ENCODE measurements around the gene PRDX3. TPM values are rescaled to one million over a fixed set of nuclear protein-coding genes. Genes with fewer than 3 reads are reported as not detected.
"Not testable (repeated sequence)": the region's sequence is repeated elsewhere in the genome, so short reads cannot be mapped to it uniquely, and the experiment has no call there.

Gene PRDX3
- polyA plus RNA-seq, 1 of the 3 experiments (the other 2 are of a cell fraction) = 193 TPM

DNA sequence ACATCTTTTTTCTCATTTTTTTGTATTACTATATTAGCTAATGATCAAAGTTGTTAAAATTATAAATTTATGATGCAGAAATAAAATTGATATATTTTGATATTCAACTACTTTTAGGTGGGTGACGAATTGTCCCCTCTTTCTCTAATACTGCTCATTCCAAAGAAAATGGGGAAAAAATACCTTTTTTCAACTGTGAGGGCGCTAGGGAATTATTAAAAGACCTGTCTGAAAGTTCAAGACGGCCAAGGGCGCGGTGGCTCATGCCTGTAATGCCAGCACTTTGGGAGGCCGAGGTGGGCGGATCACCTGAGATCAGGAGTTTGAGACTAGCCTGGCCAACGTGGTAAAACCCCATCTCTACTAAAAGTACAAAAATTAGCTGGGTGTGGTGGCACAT, 40.7 kb downstream of the PRDX3 start:
- H3F3A ChIP-seq (replicated peaks; ENCODE audit: insufficient read depth); H3K9me2 ChIP-seq; H3K27ac ChIP-seq (ENCODE audit: low read depth in 2 of 2, low read length in 1 of 2); DNase-seq; H3K4me2 ChIP-seq; H3K27me3 ChIP-seq (ENCODE audit: insufficient read depth); H2AFZ ChIP-seq (ENCODE audit: low read depth); H3K9me3 ChIP-seq; H3K4me1 ChIP-seq (ENCODE audit: control insufficient read depth in 1 of 2, insufficient read depth in 2 of 2, low read depth in 1 of 2, low read length in 1 of 2); H4K20me1 ChIP-seq (ENCODE audit: insufficient read depth); H3K4me3 ChIP-seq (ENCODE audit: low read depth in 2 of 2, low read length in 1 of 2); H3K9ac ChIP-seq; H3K79me2 ChIP-seq (ENCODE audit: insufficient read depth): not testable (repeated sequence)
- ChIA-PET POLR2A (interaction anchor here (0.7 kb wide), 1 partner anchor 56 kb away, joined by 3 read pairs; no protein-coding TSS in a partner anchor), CTCF (interaction anchor here (3.4 kb wide), 1 partner anchor 61 kb away, joined by 16 read pairs; no protein-coding TSS in a partner anchor)
- TF ChIP-seq, protein P1, sequence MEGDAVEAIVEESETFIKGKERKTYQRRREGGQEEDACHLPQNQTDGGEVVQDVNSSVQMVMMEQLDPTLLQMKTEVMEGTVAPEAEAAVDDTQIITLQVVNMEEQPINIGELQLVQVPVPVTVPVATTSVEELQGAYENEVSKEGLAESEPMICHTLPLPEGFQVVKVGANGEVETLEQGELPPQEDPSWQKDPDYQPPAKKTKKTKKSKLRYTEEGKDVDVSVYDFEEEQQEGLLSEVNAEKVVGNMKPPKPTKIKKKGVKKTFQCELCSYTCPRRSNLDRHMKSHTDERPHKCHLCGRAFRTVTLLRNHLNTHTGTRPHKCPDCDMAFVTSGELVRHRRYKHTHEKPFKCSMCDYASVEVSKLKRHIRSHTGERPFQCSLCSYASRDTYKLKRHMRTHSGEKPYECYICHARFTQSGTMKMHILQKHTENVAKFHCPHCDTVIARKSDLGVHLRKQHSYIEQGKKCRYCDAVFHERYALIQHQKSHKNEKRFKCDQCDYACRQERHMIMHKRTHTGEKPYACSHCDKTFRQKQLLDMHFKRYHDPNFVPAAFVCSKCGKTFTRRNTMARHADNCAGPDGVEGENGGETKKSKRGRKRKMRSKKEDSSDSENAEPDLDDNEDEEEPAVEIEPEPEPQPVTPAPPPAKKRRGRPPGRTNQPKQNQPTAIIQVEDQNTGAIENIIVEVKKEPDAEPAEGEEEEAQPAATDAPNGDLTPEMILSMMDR (IDR thresholded peaks at IDR 0.05) = peak; percentile 27
- H3K36me3 ChIP-seq (replicated peaks in 1 of 2; ENCODE audit: control insufficient read depth in 1 of 2, insufficient read depth in 2 of 2, low read length in 1 of 2) = peaks cover 13 to 14% of the 10 kb centered on the region in 2 experiments
- WGBS (ENCODE audit: low lambda C conversion rate) = 79% methylated on average over 8 of the region's 8 CpGs

DNA sequence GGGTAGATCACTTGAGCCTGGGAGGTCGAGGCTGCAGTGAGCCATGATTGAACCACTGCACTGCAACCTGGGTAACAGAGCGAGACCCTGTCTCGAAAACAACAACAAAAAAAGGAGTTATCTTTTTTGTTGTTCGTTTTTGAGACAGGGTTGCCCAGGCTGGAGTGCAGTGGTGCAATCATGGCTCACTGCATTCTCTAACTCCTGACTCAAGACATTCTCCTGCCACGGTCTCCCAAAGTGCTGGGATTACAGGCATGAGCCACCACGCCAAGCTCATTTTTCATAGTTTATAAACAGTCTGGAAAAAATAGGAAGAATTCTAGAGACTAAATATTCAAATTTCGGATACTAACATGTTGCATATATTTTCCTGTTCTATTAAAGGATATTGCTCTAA, 42.5 kb downstream of the PRDX3 start:
- Histone ChIP-seq H3K36me3 (replicated peaks in 1 of 2; ENCODE audit: control insufficient read depth in 1 of 2, insufficient read depth in 2 of 2, low read length in 1 of 2) (peaks cover 25 to 29% of the 10 kb centered on the region in 2 experiments), H3K4me2 (no peak overlapping the region), H3K9ac (no peak overlapping the region), H3F3A (replicated peaks; ENCODE audit: insufficient read depth) (peaks cover 13% of the 10 kb centered on the region), H3K9me2 (no peaks in the 10 kb centered on the region), H3K27ac (ENCODE audit: low read depth in 2 of 2, low read length in 1 of 2) (no peak overlapping the region), H3K4me3 (ENCODE audit: low read depth in 2 of 2, low read length in 1 of 2) (no peak overlapping the region), H3K4me1 (ENCODE audit: control insufficient read depth in 1 of 2, insufficient read depth in 2 of 2, low read depth in 1 of 2, low read length in 1 of 2) (peaks cover 0 to 7% of the 10 kb centered on the region in 2 experiments; a peak in 1 of 4 replicates), H4K20me1 (ENCODE audit: insufficient read depth) (no peaks in the 10 kb centered on the region), H3K79me2 (ENCODE audit: insufficient read depth) (no peaks in the 10 kb centered on the region), H2AFZ (ENCODE audit: low read depth) (no peak overlapping the region), H3K27me3 (ENCODE audit: insufficient read depth) (no peaks in the 10 kb centered on the region), H3K9me3 (no peaks in the 10 kb centered on the region)
- POLR2A ChIA-PET = interaction anchor here (0.6 kb wide), 1 partner anchor 17 kb away, joined by 3 read pairs; no protein-coding TSS in a partner anchor
- CTCF ChIA-PET = no interaction called here
- no peak for TF ChIP-seq CHD2 (IDR thresholded peaks at IDR 0.05; ENCODE audit: low read length, partially characterized antibody)
- TF ChIP-seq, protein P2, sequence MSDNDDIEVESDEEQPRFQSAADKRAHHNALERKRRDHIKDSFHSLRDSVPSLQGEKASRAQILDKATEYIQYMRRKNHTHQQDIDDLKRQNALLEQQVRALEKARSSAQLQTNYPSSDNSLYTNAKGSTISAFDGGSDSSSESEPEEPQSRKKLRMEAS (IDR thresholded peaks at IDR 0.05; ENCODE audit: low read depth) = no peak
- TF ChIP-seq SIN3A (IDR thresholded peaks at IDR 0.05; ENCODE audit: borderline replicate concordance, low read depth, low read length) = no peak
- TF ChIP-seq FOXM1 (IDR thresholded peaks at IDR 0.05; ENCODE audit: low read depth) = no peak
- no peak for TF ChIP-seq FOXJ3 (CRISPR knock-in tag; IDR thresholded peaks at IDR 0.05)
- 89% methylated on average over 7 of the region's 7 CpGs for WGBS (ENCODE audit: low lambda C conversion rate)
- no peak for DNase-seq

DNA sequence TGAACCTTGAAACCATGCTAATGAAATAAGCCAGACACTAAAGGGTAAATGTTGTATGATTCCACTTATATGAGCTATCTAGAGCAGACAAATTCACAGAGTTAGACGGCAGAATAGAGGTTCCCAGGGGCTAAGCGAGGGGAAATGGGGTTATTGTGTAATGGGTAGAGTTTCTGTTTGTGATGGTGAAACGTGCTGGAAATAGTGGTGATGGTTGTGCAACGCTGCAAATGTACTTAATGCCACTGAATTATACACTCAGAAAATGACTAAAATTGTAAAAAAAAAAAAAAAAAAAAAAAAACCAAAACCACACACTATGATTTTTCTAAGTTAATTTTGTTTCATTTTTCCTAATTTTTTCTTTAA, 43.1 kb downstream of the PRDX3 start:
- Histone ChIP-seq H2AFZ (ENCODE audit: low read depth) (no peak overlapping the region), H3K9me2 (no peaks in the 10 kb centered on the region), H3K9me3 (no peaks in the 10 kb centered on the region), H3K4me2 (no peak overlapping the region), H3F3A (replicated peaks; ENCODE audit: insufficient read depth) (peaks cover 13% of the 10 kb centered on the region), H3K4me3 (ENCODE audit: low read depth in 2 of 2, low read length in 1 of 2) (no peak overlapping the region), H3K79me2 (ENCODE audit: insufficient read depth) (no peaks in the 10 kb centered on the region; the same call in 1 of the 2 replicates), H3K27me3 (ENCODE audit: insufficient read depth) (no peaks in the 10 kb centered on the region), H4K20me1 (ENCODE audit: insufficient read depth) (no peaks in the 10 kb centered on the region), H3K36me3 (replicated peaks in 1 of 2; ENCODE audit: control insufficient read depth in 1 of 2, insufficient read depth in 2 of 2, low read length in 1 of 2) (peaks cover 29 to 35% of the 10 kb centered on the region in 2 experiments), H3K9ac (no peak overlapping the region), H3K4me1 (ENCODE audit: control insufficient read depth in 1 of 2, insufficient read depth in 2 of 2, low read depth in 1 of 2, low read length in 1 of 2) (peaks cover 0 to 8% of the 10 kb centered on the region in 2 experiments; a peak in 1 of 4 replicates), H3K27ac (ENCODE audit: low read depth in 2 of 2, low read length in 1 of 2) (no peak overlapping the region)
- no peak for DNase-seq
- CTCF ChIA-PET = no interaction called here
- POLR2A ChIA-PET = interaction anchor here (0.6 kb wide), 1 partner anchor 18 kb away, joined by 3 read pairs; no protein-coding TSS in a partner anchor
- 85% methylated on average over 3 of the region's 4 CpGs for WGBS (ENCODE audit: low lambda C conversion rate)
- no peak for TF ChIP-seq FOXM1 (IDR thresholded peaks at IDR 0.05; ENCODE audit: low read depth)
- TF ChIP-seq MEF2A (IDR thresholded peaks at IDR 0.05; ENCODE audit: borderline replicate concordance, low read depth) = no peak
- TF ChIP-seq, protein P1 (IDR thresholded peaks at IDR 0.05) = no peak
- TF ChIP-seq POLR2AphosphoS5 (IDR thresholded peaks at IDR 0.05; ENCODE audit: low read depth, low read length) = no peak
- no peak for TF ChIP-seq CHD2 (IDR thresholded peaks at IDR 0.05; ENCODE audit: low read length, partially characterized antibody)
- no peak for TF ChIP-seq JUND (IDR thresholded peaks at IDR 0.05)
- no peak for TF ChIP-seq TEAD4 (IDR thresholded peaks at IDR 0.05; ENCODE audit: borderline replicate concordance, insufficient read depth)
- TF ChIP-seq TAF1 (IDR thresholded peaks at IDR 0.05; ENCODE audit: borderline replicate concordance, low read depth, low read length) = no peak

All from SK-N-SH (cell line).